Stimulated activated CD8-positive, alpha-beta memory T cell treated with anti-CD3 and anti-CD28 coated beads, Interleukin-7, amount 100 ng/mL, for 1 hour (primary cell): Measurements from ENCODE around the gene PRAF2.

ENCODE experiments used
- DNase-seq, 2 donors: peaks; one replicate each; pipeline ENCODE4 v3.0.0-alpha.2; 2020; ENCODE audit warnings: low read depth in 2 of 2

Gene PRAF2, protein sequence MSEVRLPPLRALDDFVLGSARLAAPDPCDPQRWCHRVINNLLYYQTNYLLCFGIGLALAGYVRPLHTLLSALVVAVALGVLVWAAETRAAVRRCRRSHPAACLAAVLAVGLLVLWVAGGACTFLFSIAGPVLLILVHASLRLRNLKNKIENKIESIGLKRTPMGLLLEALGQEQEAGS

GRCh38 chrX:49073601-49074575, at the start of gene PRAF2:
PRAF2 (minus strand) TSS chrX:49074002; CDS start chrX:49073987, 15 bp downstream.
- DNase-seq = peak; percentile 70 to 78

DNA sequence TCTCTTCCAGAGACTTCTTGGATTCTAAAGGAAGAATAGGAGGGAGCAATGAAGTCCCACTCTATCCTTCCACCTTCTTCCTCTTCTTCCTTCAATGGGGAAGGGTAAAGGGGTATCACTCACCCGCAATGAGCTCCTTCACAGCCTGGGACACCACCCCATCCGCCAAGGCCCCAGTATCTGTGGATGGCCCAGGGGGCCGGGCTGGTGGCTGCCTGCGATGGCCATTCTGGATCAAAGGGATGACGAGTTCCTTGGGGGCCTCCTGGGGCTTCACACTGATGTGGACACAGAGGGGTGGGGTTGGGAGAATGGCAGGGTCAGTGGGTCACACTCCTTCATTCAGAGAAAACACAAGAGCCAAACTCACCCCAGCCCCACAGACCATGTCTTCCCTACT, 48.7 kb upstream of the PRAF2 start:
- no peak for DNase-seq

GRCh38 chrX:49120091-49120490, 46.3 kb upstream of the PRAF2 start:
- DNase-seq = no peak

- no peak for DNase-seq
Measured at GRCh38 chrX:49117581-49117980, 43.8 kb upstream of the PRAF2 start.

DNA sequence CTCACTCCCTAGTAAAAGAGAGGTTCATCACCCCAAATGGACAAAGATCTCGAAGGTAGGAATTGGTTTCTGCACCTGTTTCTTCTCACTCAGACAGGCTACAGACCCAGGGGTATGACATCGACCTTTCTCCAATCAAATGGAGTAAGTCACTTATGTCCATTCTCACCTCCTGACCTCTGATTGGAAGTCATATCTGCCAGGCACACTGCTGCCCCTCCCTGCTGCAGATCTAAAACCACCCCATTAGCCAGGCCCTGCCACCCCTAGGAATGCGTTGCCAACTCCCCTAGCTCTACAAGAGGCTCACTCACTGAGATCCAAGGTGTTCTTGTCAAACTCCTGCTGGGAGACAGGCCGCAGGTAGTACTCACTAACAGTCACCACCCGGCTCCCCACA, 42.9 kb upstream of the PRAF2 start:
- no peak for DNase-seq

- no peak for DNase-seq
Measured at GRCh38 chrX:49116076-49116475, 42.3 kb upstream of the PRAF2 start.

DNA sequence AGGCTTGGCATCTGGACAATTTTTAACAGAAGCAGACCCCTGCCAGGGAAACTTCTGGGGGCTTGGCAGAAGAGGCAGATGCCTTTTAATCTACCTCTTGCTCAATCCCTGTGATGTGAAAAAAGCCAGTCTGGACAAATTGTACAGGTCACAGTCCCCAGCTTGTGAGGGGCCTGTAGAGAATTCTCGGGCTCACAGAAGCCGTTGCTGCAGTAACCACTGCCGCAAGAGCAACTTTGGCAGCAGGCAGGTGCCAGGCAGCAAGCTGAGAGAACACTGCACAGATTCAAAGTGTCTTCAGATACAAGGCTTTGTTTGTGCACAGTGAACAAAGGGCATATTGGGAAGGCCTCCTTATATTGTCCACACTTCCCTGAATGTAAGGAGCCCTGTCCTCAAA, 38.0 kb upstream of the PRAF2 start:
- no peak for DNase-seq

DNA sequence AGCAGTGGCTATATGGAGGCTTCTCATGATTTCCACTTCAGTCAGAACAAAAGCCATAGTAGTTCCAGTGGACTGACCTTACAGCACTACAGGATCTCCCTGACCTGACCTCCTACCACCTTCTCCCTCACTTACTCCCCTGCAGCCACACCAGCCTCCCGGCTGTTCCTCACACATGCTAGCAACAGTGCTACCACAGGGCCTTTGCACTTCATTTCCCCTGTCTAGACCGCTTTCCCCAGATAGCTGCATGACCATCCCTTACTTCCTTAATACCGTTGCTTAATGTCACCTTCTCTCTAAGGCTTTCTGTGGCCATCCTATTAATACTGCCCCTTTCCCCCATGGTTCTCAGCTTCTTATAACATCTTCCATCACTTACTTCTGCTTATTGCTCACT, 36.6 kb upstream of the PRAF2 start:
- no peak for DNase-seq

- DNase-seq = no peak
Measured at GRCh38 chrX:49108641-49109040, 34.8 kb upstream of the PRAF2 start.

GRCh38 chrX:49106930-49107329, 33.1 kb upstream of the PRAF2 start:
- DNase-seq = no peak

GRCh38 chrX:49106296-49106695, 32.5 kb upstream of the PRAF2 start:
- DNase-seq = no peak

DNA sequence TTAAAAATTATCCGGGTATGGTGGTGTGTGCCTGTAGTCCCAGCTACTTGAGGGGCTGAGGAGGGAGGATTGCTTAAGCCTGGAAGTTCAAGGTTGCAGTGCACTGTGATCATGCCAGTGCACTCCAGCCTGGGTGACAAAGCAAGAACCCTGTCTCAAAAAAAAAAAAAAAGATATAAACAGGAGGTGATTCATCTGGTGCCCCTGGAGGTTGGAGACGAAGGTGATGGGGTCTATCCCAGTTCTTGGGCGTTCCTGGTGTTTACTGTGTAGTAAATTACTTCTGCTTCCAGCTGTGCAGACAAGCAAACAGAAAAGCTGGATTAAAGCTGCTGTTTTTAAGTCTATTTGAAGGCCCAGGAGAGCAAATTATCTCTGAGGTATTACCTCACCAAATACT, 29.8 kb upstream of the PRAF2 start:
- no peak for DNase-seq

GRCh38 chrX:49102190-49102589, 28.4 kb upstream of the PRAF2 start:
- DNase-seq = no peak

- no peak for DNase-seq
Measured at GRCh38 chrX:49101629-49101984, 27.8 kb upstream of the PRAF2 start.

- peak; percentile 69 to 73 for DNase-seq
Measured at GRCh38 chrX:49100704-49101628, 27.2 kb upstream of the PRAF2 start.

- DNase-seq = no peak
Measured at GRCh38 chrX:49096419-49096818, 22.6 kb upstream of the PRAF2 start.

DNA sequence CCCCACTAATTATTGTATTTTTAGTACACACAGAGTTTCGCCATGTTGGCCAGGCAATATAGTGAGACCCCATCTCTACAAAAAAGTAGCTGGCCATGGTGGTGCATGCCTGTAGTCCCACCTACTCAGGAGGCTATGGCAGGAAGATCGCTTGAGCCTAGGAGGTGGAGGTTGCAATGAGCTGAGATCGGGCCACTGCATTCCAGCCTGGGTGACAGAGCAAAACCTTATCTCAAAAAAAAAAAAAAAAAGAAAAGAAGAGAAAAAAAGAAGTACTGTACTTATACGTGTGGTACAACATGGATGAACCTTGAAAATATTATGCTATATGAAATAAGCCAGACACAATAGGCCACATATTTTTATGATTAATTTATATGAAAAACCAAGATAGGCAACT, 15.8 kb upstream of the PRAF2 start:
- no peak for DNase-seq

DNA sequence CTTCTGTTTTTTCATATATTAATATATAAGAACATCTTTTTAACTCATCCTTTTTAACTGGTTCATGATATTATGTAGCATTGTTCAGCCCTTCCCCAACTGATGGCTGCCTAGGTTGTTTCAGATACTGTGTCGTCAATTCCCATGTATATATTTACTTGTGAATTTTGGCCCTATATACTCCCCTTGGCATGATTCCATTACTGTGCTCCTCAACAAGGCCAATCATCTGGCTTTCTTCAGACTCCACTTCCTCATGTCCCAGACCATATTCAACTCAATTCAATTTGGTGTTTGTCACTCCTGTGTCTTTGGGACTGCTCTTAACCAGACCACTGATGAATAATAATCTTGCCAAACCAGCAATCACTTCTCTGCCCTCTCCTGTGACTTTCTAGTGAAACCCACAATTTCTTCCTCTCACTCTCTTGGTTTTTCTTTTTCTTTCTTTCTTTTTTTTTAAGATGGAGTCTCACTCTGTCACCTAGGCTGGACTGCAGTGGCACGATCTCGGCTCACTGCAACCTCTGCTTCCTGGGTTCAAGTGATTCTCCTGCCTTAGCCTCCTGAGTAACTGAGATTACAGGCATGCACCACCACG, 8.6 kb upstream of the PRAF2 start:
- no peak for DNase-seq

DNA sequence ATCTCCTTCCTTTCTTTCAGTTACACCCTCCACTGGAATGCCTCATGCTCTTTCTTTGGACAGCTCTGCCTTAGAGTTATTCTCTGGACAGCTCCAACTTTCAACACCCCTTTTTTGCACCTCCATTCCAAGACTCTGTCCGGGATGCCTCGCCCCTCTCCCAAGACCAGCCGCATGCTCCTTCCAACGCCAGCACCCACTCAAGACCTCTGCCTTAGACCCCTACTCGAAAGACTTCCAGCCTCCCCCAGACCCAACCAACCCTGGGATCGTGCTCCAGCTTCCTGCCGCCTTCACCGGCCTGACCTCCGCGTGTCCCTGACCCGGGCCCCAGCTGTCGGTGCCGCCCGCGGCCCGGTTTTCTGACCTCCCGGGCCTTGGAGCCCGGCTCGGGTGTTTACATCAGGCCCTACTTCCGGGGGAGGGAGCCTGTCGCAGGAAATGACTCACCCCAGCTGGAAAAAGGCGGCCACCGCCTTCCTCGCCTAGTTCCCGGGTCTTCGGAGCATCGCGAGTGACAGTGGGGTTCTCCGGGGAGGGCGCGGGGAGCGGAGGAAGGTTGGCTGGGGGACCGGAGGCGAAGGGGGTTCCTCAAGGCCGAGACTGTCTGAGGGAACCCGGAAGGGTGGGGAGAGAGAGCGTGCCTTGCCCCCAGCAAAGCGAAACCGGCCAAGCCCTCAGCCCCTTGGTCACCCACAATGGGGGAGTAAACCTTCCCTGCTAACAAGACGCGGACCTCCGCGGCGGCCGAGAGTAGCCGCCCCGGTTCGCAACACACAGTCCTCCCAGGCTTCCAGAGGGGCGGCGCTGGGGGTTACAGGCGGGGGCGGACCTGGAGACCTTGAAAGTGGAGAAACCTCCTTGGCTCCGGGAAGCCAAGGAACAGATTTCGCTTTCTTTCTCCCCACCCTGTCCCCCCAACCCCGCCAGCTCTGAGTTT, 6.0 kb upstream of the PRAF2 start, which contains the start of gene WDR45:
WDR45 (minus strand) TSS at position 399 of the 940 bp plus-strand sequence. CDS start 1,792 bp downstream, outside the sequence.
- DNase-seq = peak; percentile 45 to 50

GRCh38 chrX:49077941-49078340, 4.1 kb upstream of the PRAF2 start:
- DNase-seq = no peak
